Loucy (cell line): ENCODE results near the gene TEDC1.

Experiments
- H2AFZ ChIP-seq: fragments of 200-600 bp; sonication (generic); 2 replicates; pipeline ENCODE4 v1.6.0; 2016; ENCODE audit warnings: antibody characterized with exemption, mild to moderate bottlenecking, low read length, moderate library complexity
- H3F3A ChIP-seq: fragments of 200-600 bp; 2 replicates; pipeline ENCODE4 v1.6.0; 2016; ENCODE audit warnings: antibody characterized with exemption, low read depth, mild to moderate bottlenecking
- H3K27me3 ChIP-seq: fragments of 200-600 bp; sonication (generic); 2 replicates; pipeline ENCODE4 v1.6.1; 2014; ENCODE audit warnings: low read length, mild to moderate bottlenecking; ENCODE audit not compliant: insufficient read depth, poor library complexity, severe bottlenecking
- H3K36me3 ChIP-seq: fragments of 200-600 bp; sonication (generic); 2 replicates; pipeline ENCODE4 v1.6.1; 2016; ENCODE audit warnings: low read length; ENCODE audit not compliant: insufficient read depth
- H3K4me1 ChIP-seq: fragments of 200-600 bp; sonication (generic); 2 replicates; pipeline ENCODE4 v1.5.1; 2014; ENCODE audit warnings: low read length, mild to moderate bottlenecking; ENCODE audit not compliant: insufficient read depth, poor library complexity, severe bottlenecking
- H3K4me2 ChIP-seq: fragments of 200-600 bp; sonication (generic); 2 replicates; pipeline ENCODE4 v1.6.0; 2014; ENCODE audit warnings: antibody characterized with exemption, low read length, low read depth, mild to moderate bottlenecking; ENCODE audit not compliant: poor library complexity, severe bottlenecking
- H3K4me3 ChIP-seq: fragments of 200-600 bp; sonication (generic); 2 replicates; pipeline ENCODE4 v1.5.1; 2014; ENCODE audit warnings: low read length, mild to moderate bottlenecking, mixed read lengths; ENCODE audit not compliant: poor library complexity, severe bottlenecking
- H3K79me2 ChIP-seq: fragments of 200-600 bp; sonication (generic); 2 replicates; pipeline ENCODE4 v1.6.1; 2014; ENCODE audit warnings: low read length; ENCODE audit not compliant: insufficient read depth
- H3K9ac ChIP-seq: fragments of 200-600 bp; sonication (generic); 2 replicates; pipeline ENCODE4 v1.6.0; 2014; ENCODE audit warnings: mild to moderate bottlenecking, low read depth, low read length, moderate library complexity; ENCODE audit not compliant: poor library complexity, severe bottlenecking
- H3K9me2 ChIP-seq: fragments of 200-600 bp; sonication (generic); replicated peaks from 2 replicates; pipeline ENCODE4 v1.6.1; 2016; ENCODE audit warnings: low read depth, low read length, mixed read lengths
- H3K9me3 ChIP-seq: fragments of 200-600 bp; sonication (generic); 2 replicates; pipeline ENCODE4 v1.6.1; 2014; ENCODE audit warnings: mild to moderate bottlenecking, antibody characterized with exemption, low read length, low read depth; ENCODE audit not compliant: insufficient read depth
- H4K20me1 ChIP-seq: fragments of 200-600 bp; sonication (generic); 2 replicates; pipeline ENCODE4 v1.6.0; 2014; ENCODE audit warnings: antibody characterized with exemption, low read length, mild to moderate bottlenecking; ENCODE audit not compliant: insufficient read depth, poor library complexity, severe bottlenecking
- CTCF ChIP-seq: fragments of 200-600 bp; sonication (generic); conservative IDR thresholded peaks from 2 replicates; pipeline ENCODE4 v1.5.1; 2014; ENCODE audit warnings: mild to moderate bottlenecking, antibody characterized with exemption, low read length
- EZH2phosphoT487 ChIP-seq: fragments of 200-600 bp; IDR thresholded peaks from 2 replicates; pipeline ENCODE4 v1.6.1; 2018; ENCODE audit warnings: antibody characterized with exemption, mild to moderate bottlenecking, moderate library complexity, borderline replicate concordance

TEDC1 gene

GRCh38 chr14:105446971-105447370 is 44.1 kb upstream of the TEDC1 start:
- H3K9me2 ChIP-seq: no peaks in the 10 kb centered on the region
- peaks cover 16% of the 10 kb centered on the region; the same call in 1 of the 2 replicates for H3K79me2 ChIP-seq
- H3K9ac ChIP-seq: no peak overlapping the region
- H3K27me3 ChIP-seq: no peaks in the 10 kb centered on the region
- no peak overlapping the region for H3K4me2 ChIP-seq
- no peak for TF ChIP-seq CTCF
- no peak for TF ChIP-seq EZH2phosphoT487
- peaks cover 23% of the 10 kb centered on the region for H4K20me1 ChIP-seq
- no peak overlapping the region for H3K4me3 ChIP-seq
- H3K9me3 ChIP-seq: no peaks in the 10 kb centered on the region
- H3F3A ChIP-seq: no peaks in the 10 kb centered on the region
- H2AFZ ChIP-seq: no peak overlapping the region
- no peaks in the 10 kb centered on the region for H3K4me1 ChIP-seq
- H3K36me3 ChIP-seq: peaks cover 40% of the 10 kb centered on the region; the same call in 1 of the 2 replicates

- H3K36me3 ChIP-seq: peaks cover 40% of the 10 kb centered on the region; the same call in 1 of the 2 replicates
- H3K79me2 ChIP-seq: peaks cover 16% of the 10 kb centered on the region; the same call in 1 of the 2 replicates
- H3K4me2 ChIP-seq: no peak overlapping the region
- H3K4me1 ChIP-seq: no peaks in the 10 kb centered on the region
- no peak overlapping the region for H3K9ac ChIP-seq
- H3F3A ChIP-seq: no peaks in the 10 kb centered on the region
- TF ChIP-seq EZH2phosphoT487 (no peak), CTCF (no peak)
- H3K27me3 ChIP-seq: no peaks in the 10 kb centered on the region
- peaks cover 23% of the 10 kb centered on the region for H4K20me1 ChIP-seq
- no peak overlapping the region for H3K4me3 ChIP-seq
- no peaks in the 10 kb centered on the region for H3K9me2 ChIP-seq
- H2AFZ ChIP-seq: no peak overlapping the region
- no peaks in the 10 kb centered on the region for H3K9me3 ChIP-seq
Observed at GRCh38 chr14:105447651-105448640, 43.1 kb upstream of the TEDC1 start.

GRCh38 chr14:105448706-105449111 is 42.3 kb upstream of the TEDC1 start:
- Histone ChIP-seq H3F3A (no peaks in the 10 kb centered on the region), H3K4me3 (no peak overlapping the region), H3K4me1 (no peaks in the 10 kb centered on the region), H3K9me3 (no peaks in the 10 kb centered on the region), H3K79me2 (peaks cover 16% of the 10 kb centered on the region; the same call in 1 of the 2 replicates), H4K20me1 (peaks cover 23% of the 10 kb centered on the region), H3K27me3 (no peaks in the 10 kb centered on the region), H3K4me2 (no peak overlapping the region), H2AFZ (no peak overlapping the region), H3K9me2 (no peaks in the 10 kb centered on the region), H3K36me3 (peaks cover 41% of the 10 kb centered on the region; the same call in 1 of the 2 replicates), H3K9ac (no peak overlapping the region)
- TF ChIP-seq CTCF (peak; percentile 67), EZH2phosphoT487 (no peak)
